Stomach (tissue), 9 donors: ENCODE measurements around the gene STXBP6. TPM values are rescaled to one million over a fixed set of nuclear protein-coding genes. Genes with fewer than 3 reads are reported as not detected.

Experiments used
- DNase-seq, 2 donors: peaks; one replicate each; pipeline versions ENCODE4 v3.0.0 to v3.0.0-alpha.2; 2013 to 2019
- H3K27ac ChIP-seq, 5 donors: fragments of 200-600 bp in 4 of 5; sonication (generic) in 4 of 5; one replicate each; pipeline ENCODE4 v1.5.1; 2013 to 2019; ENCODE audit warnings: mild to moderate bottlenecking in 1 of 5, moderate library complexity in 1 of 5
- H3K27me3 ChIP-seq, 3 donors: fragments of 200-600 bp; sonication (generic); one replicate each; pipeline ENCODE4 v1.5.1; 2017 to 2019; ENCODE audit warnings: mixed run types in 1 of 3
- H3K36me3 ChIP-seq, 4 donors: fragments of 200-600 bp; sonication (generic); 1 replicate in 3 of 4; 2 replicates in 1 of 4; pipeline ENCODE4 v1.5.1; 2016 to 2019
- H3K4me1 ChIP-seq, 4 donors: fragments of 200-600 bp; sonication (generic); one replicate each; pipeline ENCODE4 v1.5.1; 2016 to 2019
- H3K4me3 ChIP-seq, 4 donors: fragments of 200-600 bp; sonication (generic) in 3 of 4; one replicate each; pipeline ENCODE4 v1.5.1; 2016 to 2019; ENCODE audit warnings: mild to moderate bottlenecking in 1 of 4
- H3K9me3 ChIP-seq, 4 donors: fragments of 200-600 bp; sonication (generic); one replicate each; pipeline ENCODE4 v1.5.1; 2016 to 2019
- EP300 ChIP-seq: sonication (generic); formaldehyde crosslinking; IDR thresholded peaks from one replicate; pipeline ENCODE4 v1.6.1; 2017; ENCODE audit warnings: antibody characterized with exemption
- POLR2A ChIP-seq, 4 donors: fragments of 450-650 bp; IDR thresholded peaks; one replicate each; pipeline ENCODE4 v1.6.1; 2016; ENCODE audit warnings: antibody characterized with exemption in 4 of 4, control low read depth in 2 of 4, mild to moderate bottlenecking in 1 of 4, moderate library complexity in 1 of 4
- POLR2AphosphoS5 ChIP-seq, 3 donors: sonication (generic); formaldehyde crosslinking; IDR thresholded peaks; one replicate each; pipeline ENCODE4 v1.6.1; 2016; ENCODE audit warnings: antibody characterized with exemption in 3 of 3
- WGBS, 5 donors: extraction: QIAGEN DNeasy Blood & Tissue Kit in 3 of 5; methylation state at CpG; one replicate each; pipeline versions ENCODE4 v1.1.5 to v1.1.7; 2013 to 2018; 5-methylcytosine and 5-hydroxymethylcytosine counted together
- intact Hi-C: fragments of 100-400 bp; cut with DNase I; formaldehyde crosslinking; loops from one replicate; pipeline ENCODE4 v1.15.1; 2023; ENCODE audit warnings: low total_unique reads
- polyA plus RNA-seq, 3 donors: library from polyadenylated mRNA; stranded (reverse); fragments of 200-250 nt; gene quantifications; one replicate each; pipeline ENCODE4 v1.2.3, GENCODE V29; 2013
- total RNA-seq, 5 donors: library from RNA; depleted of rRNA; stranded (reverse); fragments of >200 nt; gene quantifications; one replicate each; pipeline versions ENCODE4 v1.1.0 to v1.2.3, GENCODE V29; 2014 to 2016
- TF ChIP-seq, protein P1 (sequence below), 7 experiments: fragments of 450-650 bp in 4 of 7; fragments of 200-600 bp in 3 of 7; sonication (generic) in 3 of 7; IDR thresholded peaks; one replicate each; pipeline ENCODE4 v1.5.1; 2016 to 2019; ENCODE audit warnings: antibody characterized with exemption in 7 of 7, control low read depth in 2 of 7, mild to moderate bottlenecking in 1 of 7
- donor health status: healthy with polysubstance abuse.
- donor health status: Bipolar disorder and iron deficiency.
- donor health status: healthy.

STXBP6 gene
- total and polyA plus RNA-seq, 8 donors, result 7.4 to 37.1 (median 15.2) TPM

DNA sequence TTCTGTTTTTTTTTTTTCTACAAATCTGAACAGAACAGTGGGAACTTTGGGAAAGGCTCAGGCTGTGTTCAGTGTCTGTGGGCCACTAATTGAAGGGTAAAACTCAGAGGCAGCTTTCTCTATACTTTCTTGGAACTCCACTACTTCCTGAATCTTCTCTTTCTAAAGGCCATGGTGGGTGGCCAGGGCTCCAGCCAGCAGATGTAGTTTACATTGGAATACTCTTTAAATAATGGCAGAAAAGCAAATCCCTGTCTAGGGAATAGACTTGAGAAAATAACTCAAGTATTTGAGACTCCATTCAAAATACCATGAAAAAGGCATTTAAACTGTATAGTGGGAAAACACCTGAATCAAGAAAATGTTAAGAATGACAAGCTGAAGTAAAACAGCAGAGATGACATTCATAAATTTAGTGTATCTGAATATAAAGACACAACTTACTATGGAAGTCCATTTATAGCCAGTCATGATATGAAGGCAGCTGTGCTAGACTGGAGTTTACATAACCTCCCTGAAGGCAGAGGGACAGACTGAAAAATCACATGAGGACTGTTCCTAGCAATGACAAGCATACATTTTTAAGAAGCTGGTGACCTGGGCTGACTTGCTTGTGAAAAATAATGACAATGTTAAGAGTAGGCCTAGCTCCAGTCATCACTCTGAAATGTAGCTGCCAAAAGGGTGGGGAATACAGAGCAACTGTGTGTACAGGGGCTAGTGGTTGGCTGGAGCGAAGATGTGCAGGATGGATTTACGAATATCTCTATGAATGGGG, 168.6 kb downstream of the STXBP6 start:
- 86 to 96% (median 93%) methylated on average over 2 of the region's 2 CpGs for WGBS, 5 donors
- H3K27me3 ChIP-seq, result no peaks in the 10 kb centered on the region
- intact Hi-C loops, result no loop called here

DNA sequence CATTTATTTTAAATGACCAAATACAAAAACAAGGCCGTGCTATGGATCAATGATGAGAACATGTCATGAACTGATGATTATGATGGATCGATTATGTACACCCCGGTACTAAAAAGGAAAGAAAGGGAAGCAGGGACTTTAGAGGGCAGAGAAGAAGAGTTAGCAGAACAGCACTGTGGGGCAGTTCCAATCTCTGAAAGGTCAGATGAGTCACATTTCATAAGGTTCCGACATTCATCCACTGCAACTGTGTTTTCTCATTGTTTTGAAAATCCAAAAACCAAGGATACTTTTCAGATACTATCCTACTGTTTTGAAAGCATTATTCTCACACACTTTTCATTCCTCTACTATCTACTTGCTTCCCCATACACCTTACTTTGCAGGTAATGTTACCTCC, 169.3 kb downstream of the STXBP6 start:
- no peaks in the 10 kb centered on the region for H3K36me3 ChIP-seq
- DNase-seq, result no peak
- H3K27me3 ChIP-seq, result no peaks in the 10 kb centered on the region
- intact Hi-C loops, result no loop called here
- H3K4me3 ChIP-seq, result no peak overlapping the region
- peaks cover 0 to 32% (median 12%) of the 10 kb centered on the region in 4 donors for H3K4me1 ChIP-seq
- 73 to 88% (median 83%) methylated on average over 4 of the region's 4 CpGs for WGBS, 5 donors
- no peaks in the 10 kb centered on the region for H3K9me3 ChIP-seq
- TF ChIP-seq POLR2A (IDR thresholded peaks at IDR 0.05) (no peak), EP300 (no peak)
- TF ChIP-seq, protein P1, sequence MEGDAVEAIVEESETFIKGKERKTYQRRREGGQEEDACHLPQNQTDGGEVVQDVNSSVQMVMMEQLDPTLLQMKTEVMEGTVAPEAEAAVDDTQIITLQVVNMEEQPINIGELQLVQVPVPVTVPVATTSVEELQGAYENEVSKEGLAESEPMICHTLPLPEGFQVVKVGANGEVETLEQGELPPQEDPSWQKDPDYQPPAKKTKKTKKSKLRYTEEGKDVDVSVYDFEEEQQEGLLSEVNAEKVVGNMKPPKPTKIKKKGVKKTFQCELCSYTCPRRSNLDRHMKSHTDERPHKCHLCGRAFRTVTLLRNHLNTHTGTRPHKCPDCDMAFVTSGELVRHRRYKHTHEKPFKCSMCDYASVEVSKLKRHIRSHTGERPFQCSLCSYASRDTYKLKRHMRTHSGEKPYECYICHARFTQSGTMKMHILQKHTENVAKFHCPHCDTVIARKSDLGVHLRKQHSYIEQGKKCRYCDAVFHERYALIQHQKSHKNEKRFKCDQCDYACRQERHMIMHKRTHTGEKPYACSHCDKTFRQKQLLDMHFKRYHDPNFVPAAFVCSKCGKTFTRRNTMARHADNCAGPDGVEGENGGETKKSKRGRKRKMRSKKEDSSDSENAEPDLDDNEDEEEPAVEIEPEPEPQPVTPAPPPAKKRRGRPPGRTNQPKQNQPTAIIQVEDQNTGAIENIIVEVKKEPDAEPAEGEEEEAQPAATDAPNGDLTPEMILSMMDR (IDR thresholded peaks at IDR 0.05), result no peak
- no peak overlapping the region for H3K27ac ChIP-seq

More for the DNA sequence above, 168.6 kb downstream of the STXBP6 start:
- DNase-seq, result no peak
- H3K9me3 ChIP-seq, result no peaks in the 10 kb centered on the region
- no peak overlapping the region for H3K27ac ChIP-seq
- peaks cover 0 to 26% (median 9%) of the 10 kb centered on the region in 4 donors for H3K4me1 ChIP-seq
- no peak overlapping the region for H3K4me3 ChIP-seq
- TF ChIP-seq POLR2A (IDR thresholded peaks at IDR 0.05), result no peak
- no peaks in the 10 kb centered on the region for H3K36me3 ChIP-seq

DNA sequence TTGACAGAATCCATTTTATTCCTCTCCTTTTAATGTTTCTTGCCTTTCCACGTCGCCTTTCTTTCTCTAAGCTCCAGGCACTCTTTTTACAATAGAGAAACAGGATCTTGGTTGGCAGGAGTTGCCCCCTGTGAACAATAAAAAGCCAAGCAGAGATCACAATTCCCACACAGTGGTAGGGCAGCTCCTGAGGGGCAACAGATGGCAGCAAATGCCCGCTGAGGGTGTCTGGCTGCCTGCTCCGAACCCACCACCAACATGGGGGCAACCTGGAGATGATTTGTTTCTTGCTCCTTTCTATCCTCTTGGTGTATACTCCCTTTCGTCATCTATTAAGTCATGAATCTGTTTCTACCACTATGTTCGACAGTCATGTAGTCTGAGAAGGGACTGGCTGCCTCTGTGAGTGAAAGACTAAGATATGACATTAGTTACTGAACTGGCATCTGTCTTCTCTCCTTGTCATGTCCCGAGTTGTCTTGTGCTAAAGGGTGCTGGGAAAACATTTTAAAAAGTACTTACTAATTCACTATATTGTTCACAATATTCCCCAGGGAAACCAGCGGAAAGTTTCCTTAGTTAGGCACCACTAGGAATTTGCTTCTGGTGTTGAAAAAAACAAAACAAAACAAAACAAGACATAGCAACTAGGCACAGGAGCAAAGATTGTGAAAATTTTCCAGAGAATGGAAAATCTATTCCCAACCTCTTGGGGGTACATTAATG, 170.1 kb downstream of the STXBP6 start:
- no peak for TF ChIP-seq POLR2AphosphoS5 (IDR thresholded peaks at IDR 0.05)
- TF ChIP-seq POLR2A (IDR thresholded peaks at IDR 0.05), result no peak
- TF ChIP-seq, protein P1 (IDR thresholded peaks at IDR 0.05), result no peak
- no peak for TF ChIP-seq EP300
- intact Hi-C loops, result no loop called here
- no peak overlapping the region for H3K27ac ChIP-seq
- no peak overlapping the region for H3K4me3 ChIP-seq
- H3K27me3 ChIP-seq, result no peaks in the 10 kb centered on the region
- no peaks in the 10 kb centered on the region for H3K9me3 ChIP-seq
- DNase-seq, result no peak
- 87 to 94% (median 90%) methylated on average over 8 of the region's 8 CpGs for WGBS, 5 donors
- peaks cover 0 to 41% (median 17%) of the 10 kb centered on the region in 4 donors for H3K4me1 ChIP-seq
- no peaks in the 10 kb centered on the region for H3K36me3 ChIP-seq

DNA sequence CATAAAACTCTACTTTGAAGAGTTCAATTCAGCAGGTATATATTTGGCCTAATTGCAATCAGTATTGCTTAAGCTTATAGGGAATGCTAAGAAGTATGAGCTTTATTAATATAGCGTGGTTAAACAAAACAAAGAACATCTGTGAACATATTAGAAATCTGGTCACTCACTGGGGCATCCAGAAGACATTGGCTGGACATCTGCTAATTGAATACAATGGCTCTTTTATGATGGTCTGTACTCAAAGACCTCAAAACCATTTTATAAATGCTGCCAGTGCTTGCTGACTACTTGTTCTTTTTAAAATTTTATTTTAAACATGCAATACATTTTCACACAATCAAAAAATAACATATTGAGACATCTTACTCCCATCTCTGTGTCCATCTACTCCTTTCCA, 173.0 kb downstream of the STXBP6 start:
- H3K4me1 ChIP-seq, result peaks cover 0 to 33% (median 17%) of the 10 kb centered on the region in 4 donors
- intact Hi-C loops, result no loop called here

More for the DNA sequence above, 173.0 kb downstream of the STXBP6 start:
- no peak overlapping the region for H3K4me3 ChIP-seq
- no peaks in the 10 kb centered on the region for H3K9me3 ChIP-seq
- peak overlapping the region in 1 of 5 donors; percentile 23 for H3K27ac ChIP-seq
- 22 to 73% (median 67%) methylated on average over 1 of the region's 1 CpG for WGBS, 5 donors
- H3K27me3 ChIP-seq, result no peaks in the 10 kb centered on the region
- TF ChIP-seq EP300, result no peak
- TF ChIP-seq POLR2A (IDR thresholded peaks at IDR 0.05), result no peak
- TF ChIP-seq, protein P1 (IDR thresholded peaks at IDR 0.05), result no peak
- TF ChIP-seq POLR2AphosphoS5 (IDR thresholded peaks at IDR 0.05), result no peak
- H3K36me3 ChIP-seq, result no peaks in the 10 kb centered on the region
- DNase-seq, result no peak
